Fibroblast of skin of right quadriceps (primary cell): ENCODE data around the gene NEK11.
"Not testable (repeated sequence)": the region's sequence is repeated elsewhere in the genome, so short reads cannot be mapped to it uniquely, and the experiment has no call there.

ENCODE experiments used
- DNase-seq: peaks from one replicate; pipeline ENCODE4 v3.0.0-alpha.2; 2013

The NEK11 gene

GRCh38 chr3:131370935-131371687, 344.4 kb downstream of the NEK11 start:
- no peak for DNase-seq

- DNase-seq = no peak
Measured at GRCh38 chr3:131371688-131372066, 345.0 kb downstream of the NEK11 start.

GRCh38 chr3:131374741-131375140, 348.1 kb downstream of the NEK11 start:
- no peak for DNase-seq

GRCh38 chr3:131380821-131381444, 354.3 kb downstream of the NEK11 start:
- not testable (repeated sequence) for DNase-seq

GRCh38 chr3:131381445-131382291, 355.0 kb downstream of the NEK11 start, which contains the start of gene NUDT16:
Gene NUDT16, plus strand, starts transcription at chr3:131381774. Its CDS starts 31 bp downstream, at chr3:131381805.
- peak; percentile 97 for DNase-seq

- DNase-seq = no peak
Measured at GRCh38 chr3:131386429-131387165, 359.9 kb downstream of the NEK11 start.

GRCh38 chr3:131387796-131388489, 361.3 kb downstream of the NEK11 start:
- no peak for DNase-seq

- DNase-seq = peak; percentile 46
Measured at GRCh38 chr3:131388490-131388799, 361.8 kb downstream of the NEK11 start.

- no peak for DNase-seq
Measured at GRCh38 chr3:131390331-131390730, 363.7 kb downstream of the NEK11 start.

GRCh38 chr3:131393051-131393450, 366.4 kb downstream of the NEK11 start:
- DNase-seq = no peak

GRCh38 chr3:131393868-131394267, 367.2 kb downstream of the NEK11 start:
- no peak for DNase-seq

- DNase-seq = no peak
Measured at GRCh38 chr3:131394400-131394799, 367.7 kb downstream of the NEK11 start.

GRCh38 chr3:131396170-131396569, 369.5 kb downstream of the NEK11 start:
- peak; percentile 31 for DNase-seq

- no peak for DNase-seq
Measured at GRCh38 chr3:131397889-131398288, 371.2 kb downstream of the NEK11 start.
